ENCODE measurements around the gene CUL3.

CUL3 gene

DNA sequence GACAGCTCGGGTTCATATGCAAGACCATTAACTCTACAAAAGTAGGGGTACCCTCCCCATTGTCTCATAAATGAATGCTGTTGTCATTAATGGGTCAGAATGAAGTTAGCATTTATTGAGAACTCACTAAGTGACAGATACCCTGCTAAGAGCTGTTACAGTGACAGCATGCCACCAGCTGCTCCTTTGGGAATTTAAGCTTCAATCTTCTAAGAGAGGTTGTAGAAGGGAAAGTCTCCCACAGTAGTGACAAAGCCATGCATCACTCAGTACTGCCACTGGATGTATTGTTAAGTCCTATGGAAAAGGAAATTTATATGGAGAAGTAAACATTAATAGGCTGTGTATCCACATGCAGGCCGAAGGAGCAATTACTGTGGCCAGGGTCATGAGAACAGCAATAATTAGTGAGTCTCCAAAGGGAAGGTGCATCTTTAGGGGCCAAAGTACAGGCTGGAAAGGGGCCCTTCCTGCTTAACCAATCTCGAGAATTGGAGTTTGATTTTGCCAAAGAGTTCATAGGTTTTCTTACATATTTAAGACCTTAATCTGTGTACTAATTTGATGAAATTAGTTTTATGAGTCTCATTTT, 118.8 kb downstream of the CUL3 start:
- no peak for DNase-seq

DNA sequence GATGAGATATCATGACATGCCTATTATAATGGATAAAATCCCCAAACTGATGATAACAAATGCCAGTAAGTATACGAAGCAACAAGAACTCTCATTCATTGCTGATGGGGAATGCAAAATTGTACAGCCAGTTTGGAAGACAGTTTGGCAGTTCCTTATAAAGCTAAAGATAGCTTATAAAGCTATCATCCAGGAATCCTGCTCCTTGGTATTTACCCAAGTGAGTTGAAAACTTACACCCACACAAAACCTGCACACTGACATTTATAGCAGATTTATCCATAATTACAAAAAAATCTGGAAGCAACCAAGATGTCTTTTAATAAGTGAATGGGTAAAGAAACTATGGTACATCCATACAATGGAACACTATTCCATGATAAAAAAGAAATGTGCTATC, 123.8 kb downstream of the CUL3 start:
- no peak for DNase-seq

DNA sequence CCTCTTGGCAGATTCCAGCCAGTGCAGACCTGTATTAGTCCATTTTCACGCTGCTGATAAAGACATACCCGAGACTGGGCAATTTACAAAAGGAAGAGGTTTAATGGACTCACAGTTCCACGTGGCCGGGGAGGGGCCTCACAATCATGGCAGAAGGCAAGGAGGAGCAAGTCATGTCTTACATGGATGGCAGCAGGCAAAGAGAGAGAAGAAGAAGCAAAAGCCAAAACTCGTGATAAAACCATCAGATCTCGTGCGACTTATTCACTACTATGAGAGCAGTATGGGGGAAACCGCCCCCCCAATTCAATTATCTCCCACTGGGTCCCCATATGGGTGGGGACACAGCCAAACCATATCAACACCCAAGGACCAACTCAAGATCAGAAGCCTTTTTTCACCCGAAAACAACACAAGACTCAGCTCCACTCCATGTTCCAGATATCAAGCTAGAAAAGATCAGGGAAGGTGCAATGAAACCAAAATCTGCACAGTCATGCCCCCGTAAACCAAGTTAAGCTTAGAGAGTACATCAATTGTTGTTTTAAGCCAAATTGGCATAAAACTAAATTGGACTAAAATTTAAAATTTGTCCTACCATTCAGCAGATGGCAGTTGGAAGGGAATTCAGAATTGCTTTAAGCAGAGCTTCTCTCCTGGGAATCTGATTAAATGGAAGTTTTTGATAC, 127.6 kb downstream of the CUL3 start:
- no peak for DNase-seq

DNA sequence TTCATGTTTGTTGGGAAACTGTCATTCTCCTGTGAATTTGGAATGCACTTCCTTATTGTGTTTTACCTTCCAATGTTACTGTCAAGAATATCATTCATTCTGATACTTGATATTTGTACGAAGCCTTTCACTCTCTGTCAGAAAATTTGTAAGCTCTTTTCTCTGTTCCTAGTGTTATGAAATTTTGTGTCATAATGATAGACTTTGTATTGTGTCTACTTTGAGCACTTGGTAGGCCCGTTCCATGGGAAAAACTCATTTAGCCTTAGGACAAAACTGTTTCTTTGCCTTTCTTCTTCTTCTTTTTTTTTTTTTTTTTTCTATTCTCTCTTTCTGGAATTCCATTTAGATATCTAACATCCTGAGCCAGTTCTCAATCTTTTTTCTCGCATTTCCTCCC, 131.3 kb downstream of the CUL3 start:
- DNase-seq: no peak

DNA sequence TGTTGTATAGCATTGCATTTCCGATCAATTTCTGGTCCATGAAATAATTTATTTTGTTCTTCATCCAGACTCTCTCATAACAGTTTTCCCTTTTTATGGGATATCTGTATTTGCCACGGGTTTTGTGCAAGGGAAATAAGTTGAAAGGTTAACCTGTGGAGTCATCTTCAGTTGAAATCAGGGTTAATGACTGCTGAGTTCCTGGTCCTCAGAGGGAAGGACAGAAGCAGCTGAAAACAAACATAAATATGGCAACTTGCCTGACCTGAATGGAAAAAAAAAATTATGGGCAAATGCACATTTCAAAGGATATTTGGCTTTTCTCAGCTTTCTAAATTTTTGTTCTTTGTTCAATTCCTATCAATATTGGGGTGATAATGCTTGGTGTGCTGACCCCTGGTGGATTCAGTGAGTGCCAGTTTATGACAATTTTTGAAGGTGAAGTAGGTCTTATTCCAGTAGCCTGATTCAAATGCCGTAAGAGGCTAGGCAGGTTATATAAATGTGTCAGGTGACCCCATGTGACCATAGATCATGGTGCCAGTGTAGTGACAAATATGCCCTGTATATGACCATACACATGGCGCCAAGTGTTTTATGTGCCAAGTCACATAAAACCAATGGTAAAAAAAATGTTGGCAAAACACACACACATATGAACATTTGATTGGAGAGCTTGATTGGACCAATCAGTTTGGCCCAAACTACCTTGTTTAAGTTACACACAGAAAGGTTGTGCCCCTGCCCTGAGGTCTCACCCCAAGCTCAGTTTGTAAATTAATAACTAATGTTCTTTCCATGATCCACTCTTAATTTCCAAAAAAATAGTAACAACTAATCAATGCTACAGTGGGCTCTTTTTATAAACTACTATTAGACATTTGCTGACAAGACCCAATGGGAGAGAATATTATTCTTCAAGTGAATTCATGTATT, 135.7 kb downstream of the CUL3 start:
- no peak for DNase-seq

DNA sequence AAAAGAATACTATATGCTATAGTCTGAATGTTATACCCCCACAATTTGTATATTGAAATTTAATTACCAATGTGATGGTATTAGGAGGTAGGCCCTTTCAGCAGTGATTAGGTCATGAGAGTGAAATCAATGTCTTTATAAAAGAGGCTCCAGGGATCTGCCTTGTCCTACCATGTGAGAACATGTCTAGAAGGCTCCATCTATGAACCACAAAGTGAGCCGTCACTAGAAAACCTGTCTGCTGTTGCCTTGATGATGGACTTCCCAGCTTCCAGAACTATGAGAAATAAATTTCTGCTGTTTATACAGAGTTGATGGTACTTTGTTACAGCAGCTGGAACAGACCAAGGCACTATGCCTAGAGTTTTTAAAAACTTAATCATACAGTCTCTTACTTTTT, 136.9 kb downstream of the CUL3 start:
- no peak for DNase-seq

DNA sequence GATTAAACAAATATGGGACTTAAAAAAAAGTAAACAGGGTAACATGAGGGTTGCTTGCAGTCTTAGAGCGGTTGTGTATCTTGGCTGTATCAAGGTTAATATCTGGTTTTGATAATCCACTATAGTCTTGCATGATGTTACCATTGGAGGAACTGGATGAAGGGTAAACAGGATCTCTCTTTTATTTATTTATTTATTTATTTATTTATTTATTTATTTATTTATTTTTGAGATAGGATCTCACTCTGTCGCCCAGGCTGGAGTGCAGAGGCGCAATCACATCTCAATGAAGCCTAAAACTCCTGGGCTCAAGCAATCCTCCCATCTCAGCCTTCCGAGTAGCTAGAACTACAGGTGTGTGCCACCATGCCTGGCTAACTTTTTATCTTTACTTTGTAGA, 140.4 kb downstream of the CUL3 start:
- DNase-seq: no peak

DNA sequence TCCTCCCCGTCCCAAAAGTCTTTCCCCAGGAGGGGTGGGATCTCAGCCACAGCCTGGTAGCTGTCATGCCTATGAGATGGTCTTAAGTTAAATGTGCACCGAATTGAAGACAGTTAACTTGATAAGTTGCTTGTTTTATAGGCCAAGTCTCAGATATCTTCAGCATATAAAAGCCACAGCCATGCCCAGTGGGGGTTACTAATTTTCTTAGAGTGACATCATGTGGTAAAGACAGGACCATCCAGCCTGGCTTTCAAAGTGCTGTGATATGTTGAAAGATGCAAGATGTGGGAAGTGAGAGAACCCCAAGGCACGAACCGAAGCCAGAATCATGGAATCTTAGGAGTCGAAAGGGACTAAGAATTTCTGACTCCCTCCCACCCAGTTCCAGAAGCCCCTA, 141.1 kb downstream of the CUL3 start:
- no peak for DNase-seq

DNA sequence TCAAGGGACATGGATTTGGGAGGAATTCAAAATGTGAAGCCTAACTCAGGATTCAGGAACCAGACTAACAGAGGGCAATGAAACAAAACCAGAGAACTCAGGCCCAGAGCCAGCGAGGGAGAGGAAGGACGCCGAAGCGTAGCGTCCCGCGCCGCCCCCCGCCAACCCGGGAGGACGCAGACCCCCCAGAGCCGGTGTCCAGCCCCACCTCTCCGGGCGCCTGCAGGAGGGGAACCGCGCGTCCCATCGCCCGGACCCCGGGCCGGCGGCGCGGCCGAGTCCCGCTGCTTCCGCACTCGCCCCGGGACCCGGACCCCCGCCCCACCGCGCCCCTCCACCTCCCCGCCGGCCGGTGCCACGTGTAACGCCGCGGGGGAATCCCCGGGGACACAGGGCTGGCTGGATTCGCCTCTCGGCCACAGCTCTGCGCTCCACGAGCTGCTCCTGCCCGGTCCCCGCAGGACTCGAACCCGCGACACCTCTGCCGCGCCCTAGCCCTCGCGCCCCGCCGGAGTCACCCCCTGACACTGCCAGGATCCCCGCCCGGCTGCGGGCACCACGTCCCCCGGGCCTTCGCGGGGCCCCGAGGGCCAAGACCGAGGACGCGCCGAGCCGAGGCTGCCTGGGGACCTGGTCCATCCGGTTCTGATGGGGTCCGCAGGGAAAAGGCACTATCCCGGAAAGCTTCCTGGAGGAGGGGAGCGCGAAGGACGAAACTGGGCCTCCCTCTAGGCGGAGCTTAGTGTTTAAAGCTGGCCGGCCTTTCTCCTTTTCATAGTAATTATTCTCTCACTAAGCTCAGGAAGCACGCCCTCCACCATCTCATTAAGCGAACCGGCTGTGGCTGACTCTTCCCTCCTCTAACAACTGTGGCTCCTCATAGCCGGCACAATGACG, 142.8 kb downstream of the CUL3 start:
- DNase-seq: no peak

DNA sequence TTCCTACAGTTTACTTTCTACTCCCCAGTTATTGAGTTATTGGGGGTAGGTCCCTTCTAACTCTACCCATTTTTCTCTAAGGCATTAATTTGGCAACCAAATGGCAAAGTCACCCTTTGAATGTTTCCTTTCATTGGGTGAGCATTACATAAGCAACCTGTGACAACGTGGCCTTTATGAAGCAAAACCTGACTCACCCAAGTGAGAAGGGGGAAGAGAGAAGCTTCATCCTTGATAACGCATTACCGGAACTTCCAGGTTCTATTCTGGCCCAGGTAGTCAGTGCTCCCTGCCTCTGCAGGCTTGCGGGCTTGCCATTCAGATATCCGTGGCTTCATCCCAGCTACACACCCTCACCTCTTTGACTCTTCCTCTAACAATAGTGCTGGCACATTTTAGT, 144.2 kb downstream of the CUL3 start:
- DNase-seq: no peak

DNA sequence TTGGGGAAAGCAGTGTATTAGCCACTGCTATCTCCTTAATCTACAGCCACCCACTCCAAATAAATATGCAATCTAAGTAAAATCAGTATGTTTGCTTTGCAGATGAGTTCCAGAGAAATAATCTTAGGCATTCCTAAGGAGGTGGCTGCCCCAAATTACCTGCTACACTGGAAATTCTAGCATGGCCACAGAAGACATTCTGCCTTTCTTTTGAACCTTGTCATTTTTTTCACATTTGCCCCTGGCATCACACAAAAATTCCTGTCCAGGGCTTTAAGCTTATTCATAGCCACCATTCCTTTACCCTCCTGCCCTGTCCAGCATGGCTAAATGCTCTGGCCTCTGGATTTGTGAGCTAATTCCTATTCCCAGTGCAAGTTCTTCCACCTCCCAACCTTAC, 146.4 kb downstream of the CUL3 start:
- DNase-seq: no peak

DNA sequence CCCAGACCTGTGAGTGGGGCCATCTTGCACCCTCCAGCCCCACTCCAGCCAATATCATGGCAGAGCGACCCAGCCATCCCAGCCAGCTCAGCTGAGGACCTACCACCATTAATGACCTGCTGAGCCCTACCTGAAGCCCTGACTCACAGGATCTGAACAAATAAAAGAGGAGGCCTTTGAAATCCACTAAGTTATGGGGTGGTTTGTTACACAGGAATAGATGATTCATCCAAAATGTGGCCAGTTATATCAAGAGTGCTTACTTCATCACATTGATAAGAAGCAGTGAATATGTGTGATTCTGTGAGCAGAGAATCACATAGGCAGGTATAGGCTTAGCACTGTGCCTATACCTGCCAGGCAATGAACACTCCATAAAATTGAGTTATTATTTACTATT, 148.5 kb downstream of the CUL3 start:
- DNase-seq: no peak

DNA sequence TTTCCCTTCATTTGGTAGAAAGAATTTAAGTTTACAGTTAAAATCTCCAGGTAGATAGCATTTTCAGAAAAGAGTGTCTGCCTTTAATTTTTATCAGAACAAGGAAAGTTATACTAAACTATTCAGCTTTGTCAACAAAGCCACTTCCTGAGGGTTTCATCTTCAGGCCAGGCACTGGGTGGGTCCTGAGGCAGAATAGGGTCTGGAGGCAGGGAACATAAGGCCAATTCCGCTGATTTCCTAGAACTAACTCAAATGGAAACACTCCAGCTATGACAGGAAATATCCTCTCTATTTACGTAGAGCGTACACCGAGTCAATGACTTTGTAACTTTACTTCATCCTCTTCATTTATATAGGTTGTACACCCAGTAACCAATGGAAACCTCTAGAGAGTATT, 150.5 kb downstream of the CUL3 start:
- DNase-seq: no peak

DNA sequence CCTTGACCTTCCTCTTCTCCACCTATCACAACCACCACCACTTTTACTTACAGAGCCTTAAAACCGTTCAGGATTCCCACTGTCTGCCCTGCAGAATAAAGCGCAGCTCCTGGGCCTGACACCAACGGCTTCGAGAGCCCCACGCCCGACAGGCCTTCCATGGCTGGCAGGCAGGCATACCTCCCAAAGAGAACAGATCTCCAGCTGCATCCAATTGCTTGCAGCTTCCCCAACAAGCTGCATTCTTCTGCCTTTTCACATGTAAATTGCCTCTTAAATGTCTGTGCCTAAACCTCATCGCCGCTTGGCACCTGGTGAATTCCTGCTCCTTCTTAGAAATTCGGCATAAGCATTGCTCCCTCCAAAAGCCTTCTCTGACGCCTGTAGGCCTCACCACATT, 151.7 kb downstream of the CUL3 start:
- no peak for DNase-seq

DNA sequence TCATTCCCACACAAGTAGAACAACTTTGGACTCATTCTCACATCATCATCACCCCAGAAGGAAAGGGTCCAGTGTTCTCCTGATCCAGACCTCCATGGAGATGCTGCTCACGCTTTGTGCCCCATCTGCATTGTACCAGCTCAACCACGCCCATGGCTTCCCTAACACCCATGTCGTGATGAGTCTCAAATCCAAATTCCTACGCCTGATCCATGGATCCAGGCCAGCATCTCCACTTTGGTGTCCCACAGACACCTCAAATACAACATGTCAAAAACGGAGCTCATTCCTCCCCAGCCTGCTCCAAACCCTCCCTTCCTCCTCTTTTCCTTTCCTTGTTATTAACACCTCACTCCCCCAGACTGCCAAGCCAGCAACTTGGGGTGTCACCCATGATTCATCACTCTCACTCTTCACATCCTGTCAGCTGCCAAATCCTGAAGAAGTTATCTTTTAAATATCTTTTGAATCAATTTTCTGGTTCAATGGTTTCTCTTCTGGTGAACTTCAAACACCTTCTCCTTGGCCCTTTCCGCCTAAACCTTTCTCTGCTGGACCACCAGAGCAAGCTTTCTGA, 153.1 kb downstream of the CUL3 start:
- no peak for DNase-seq

DNA sequence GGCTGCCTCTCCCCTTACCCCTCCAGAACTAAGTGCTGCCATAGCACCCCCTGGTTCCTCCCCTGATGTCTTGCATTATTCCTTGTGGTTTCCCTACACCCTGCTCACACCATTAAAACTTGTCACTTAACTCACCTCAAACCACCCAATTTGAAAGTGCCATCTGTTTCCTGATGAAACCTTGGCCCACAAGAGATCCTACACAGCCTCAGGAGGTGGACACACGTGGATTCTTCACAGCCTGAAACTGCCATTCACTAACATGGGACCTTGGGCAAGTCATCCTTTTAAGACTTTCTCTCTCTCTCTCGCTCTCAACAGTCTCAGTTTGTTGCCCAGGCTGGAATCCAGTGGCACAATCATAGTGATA, 155.7 kb downstream of the CUL3 start:
- DNase-seq: no peak

DNA sequence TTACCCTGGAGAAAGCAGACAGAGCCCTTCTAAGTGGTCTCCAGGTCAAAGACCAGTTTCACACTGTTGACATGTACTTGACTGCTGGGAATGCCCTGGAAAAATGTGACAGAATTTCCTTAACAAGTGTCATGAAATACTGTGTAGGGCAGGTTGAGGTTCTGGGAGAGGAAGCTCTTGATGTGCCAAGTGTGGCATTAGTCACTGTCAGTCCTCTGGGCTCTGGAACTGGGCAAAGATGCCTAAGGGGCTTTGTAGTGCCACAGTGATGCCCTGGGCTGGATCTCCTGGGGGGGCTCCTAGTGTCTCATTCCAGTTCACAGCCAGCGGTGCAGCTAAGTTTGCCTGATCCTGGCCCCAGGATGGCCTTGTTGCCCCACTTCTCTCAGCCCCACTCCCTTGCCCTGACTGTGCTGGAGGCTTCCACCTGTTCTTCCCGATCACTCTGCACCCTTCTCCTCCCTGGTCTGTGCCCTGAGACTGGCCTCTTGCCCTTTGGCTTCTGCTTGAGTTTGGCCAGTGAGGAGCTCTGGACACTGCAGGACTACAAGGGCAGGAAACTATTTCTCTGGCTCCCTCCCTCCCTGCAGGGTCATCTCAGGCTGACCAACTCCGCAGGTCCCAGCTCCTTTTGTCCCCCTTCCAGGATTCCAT, 156.2 kb downstream of the CUL3 start:
- no peak for DNase-seq

DNA sequence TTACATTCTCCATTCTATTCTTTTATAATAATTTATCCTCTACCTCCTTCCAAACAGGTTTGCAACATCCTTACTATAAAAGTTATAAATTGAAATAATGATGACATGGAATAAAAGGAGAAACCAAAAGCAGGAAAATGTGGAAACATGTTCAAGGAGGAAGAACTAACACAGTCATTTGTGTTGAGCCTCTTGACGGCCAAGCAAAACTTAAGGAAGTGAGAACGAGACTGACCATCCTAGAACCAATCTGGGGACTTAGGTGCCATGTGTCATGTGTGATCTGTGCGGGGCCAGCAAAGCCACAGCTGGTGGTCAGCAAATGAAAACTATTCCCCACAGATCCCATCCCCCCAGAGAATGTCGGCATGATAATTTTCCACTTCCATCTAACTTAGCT, 157.7 kb downstream of the CUL3 start:
- no peak for DNase-seq

DNA sequence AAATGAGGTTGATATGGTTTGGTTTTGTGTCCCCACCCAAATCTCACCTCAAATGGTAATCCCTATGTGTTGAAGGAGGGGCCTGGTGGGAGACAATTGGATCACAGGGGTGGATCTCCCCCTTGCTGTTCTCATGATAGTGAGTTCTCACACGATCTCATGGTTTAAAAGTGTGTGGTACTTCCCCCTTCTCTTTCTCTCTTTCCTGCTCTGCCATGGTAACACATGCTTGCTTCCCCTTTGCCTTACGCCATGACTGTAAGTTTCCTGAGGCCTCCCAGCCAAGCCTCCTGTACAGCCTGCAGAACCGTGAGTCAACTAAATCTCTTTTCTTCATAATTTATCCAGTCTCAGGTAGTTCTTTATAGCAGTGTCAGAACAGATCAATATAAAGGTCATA, 158.5 kb downstream of the CUL3 start:
- no peak for DNase-seq

DNA sequence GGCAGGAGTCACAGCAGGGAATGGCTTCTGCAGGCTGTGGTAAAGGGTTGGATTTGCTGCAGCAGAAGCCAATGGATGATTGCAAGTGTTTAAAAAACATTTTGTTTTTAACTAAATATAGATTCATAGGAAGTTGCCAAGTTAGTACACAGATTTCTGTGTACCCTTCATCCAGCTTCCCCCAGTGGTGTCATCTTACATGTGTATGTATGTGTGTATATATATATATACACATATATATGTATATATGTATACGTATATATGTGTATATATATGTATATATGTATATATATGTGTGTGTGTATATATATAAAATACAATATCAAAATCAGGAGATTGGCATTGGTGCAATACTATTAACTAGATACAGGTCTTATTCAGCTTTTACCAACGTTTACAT, 164.1 kb downstream of the CUL3 start:
- no peak for DNase-seq

Measured in CD4-positive, alpha-beta T cell treated with Interferon gamma for 1 hour (primary cell).